Small intestine (tissue), 7 donors: ENCODE results near the gene PHKA2. TPM values are rescaled to one million over a fixed set of nuclear protein-coding genes. Genes with fewer than 3 reads are reported as not detected.
"Not testable (repeated sequence)": the region's sequence is repeated elsewhere in the genome, so short reads cannot be mapped to it uniquely, and the experiment has no call there.

Source experiments
- DNase-seq, 2 donors: peaks; one replicate each; pipeline versions ENCODE4 v3.0.0 to v3.0.0-alpha.2; 2013
- FAIRE-seq: peaks from 2 replicates; lab custom pipeline; 2012; peaks lifted over from hg19 to GRCh38; lab: Jason Lieb, UNC
- H3K27ac ChIP-seq, 3 donors: one replicate each; pipeline ENCODE4 v1.5.1; 2013; ENCODE audit warnings: low read length in 2 of 3, mild to moderate bottlenecking in 2 of 3, control low read depth in 1 of 3, inconsistent platforms in 1 of 3, low read depth in 1 of 3, moderate library complexity in 1 of 3
- H3K27me3 ChIP-seq, 3 donors: one replicate each; pipeline ENCODE4 v1.6.1; 2013; ENCODE audit warnings: low read length in 3 of 3, inconsistent platforms in 1 of 3; ENCODE audit not compliant: control insufficient read depth in 3 of 3, insufficient read depth in 3 of 3
- H3K36me3 ChIP-seq, 3 donors: one replicate each; pipeline ENCODE4 v1.6.1; 2013; ENCODE audit warnings: low read length in 3 of 3, inconsistent platforms in 1 of 3, low read depth in 1 of 3, mild to moderate bottlenecking in 1 of 3, moderate library complexity in 1 of 3; ENCODE audit not compliant: control insufficient read depth in 3 of 3, insufficient read depth in 2 of 3
- H3K4me1 ChIP-seq, 3 donors: one replicate each; pipeline ENCODE4 v1.6.1; 2013; ENCODE audit warnings: low read length in 2 of 3, inconsistent platforms in 1 of 3, low read depth in 1 of 3, mild to moderate bottlenecking in 1 of 3, moderate library complexity in 1 of 3; ENCODE audit not compliant: control insufficient read depth in 3 of 3, insufficient read depth in 2 of 3
- H3K4me3 ChIP-seq, 3 donors: one replicate each; pipeline ENCODE4 v1.5.1; 2013; ENCODE audit warnings: low read length in 3 of 3, control low read depth in 1 of 3, inconsistent platforms in 1 of 3, low read depth in 1 of 3, mild to moderate bottlenecking in 1 of 3, moderate library complexity in 1 of 3
- H3K9me3 ChIP-seq, 2 donors: one replicate each; pipeline ENCODE4 v1.6.1; 2013; ENCODE audit warnings: low read depth in 1 of 2, low read length in 1 of 2; ENCODE audit not compliant: control insufficient read depth in 2 of 2, insufficient read depth in 1 of 2
- WGBS, 3 donors: extraction: QIAGEN DNeasy Blood & Tissue Kit; methylation state at CpG; one replicate each; pipeline ENCODE4 v1.1.7; 2013; 5-methylcytosine and 5-hydroxymethylcytosine counted together
- polyA plus RNA-seq, 4 donors: library from polyadenylated mRNA; stranded (reverse) in 3 of 4; unstranded in 1 of 4; fragments of 200-250 nt in 3 of 4; fragments of 120-200 nt in 1 of 4; gene quantifications; one replicate each; pipeline versions ENCODE4 v1.2.1 to v1.2.3, GENCODE V29; 2013
- donor health status: healthy with polysubstance abuse.
- donor health status: control.
- donor health status: control.
- donor health status: Bipolar disorder and iron deficiency.
- donor health status: healthy.

The PHKA2 gene
- polyA plus RNA-seq, 4 donors, result 16.8 to 55.6 (median 21.4) TPM

DNA sequence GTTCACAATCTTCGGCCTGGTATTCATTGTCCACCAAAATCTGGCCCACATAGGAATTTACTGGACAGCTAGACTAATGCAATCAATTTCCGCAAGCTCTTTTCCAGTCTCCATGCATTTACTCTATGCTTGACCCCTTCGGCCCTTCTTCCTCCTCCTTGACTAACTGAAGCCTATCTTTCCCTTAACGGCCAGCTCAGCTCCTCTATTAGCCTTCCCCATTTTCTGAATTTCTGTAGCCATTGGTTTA, 1.2 kb upstream of the PHKA2 start:
- WGBS, 3 donors, result 7 to 38% (median 20%) methylated on average over 4 of the region's 4 CpGs
- Histone ChIP-seq H3K36me3 (no peaks in the 10 kb centered on the region), H3K27ac (peak overlapping the region; percentile 16 to 96 (median 93)), H3K4me3 (peak overlapping the region in 2 of 3 donors; percentile 77 to 84), H3K27me3 (no peaks in the 10 kb centered on the region), H3K4me1 (peaks cover 0 to 8% (median 0%) of the 10 kb centered on the region in 3 donors), H3K9me3 (no peaks in the 10 kb centered on the region)
- DNase-seq, result no peak
- FAIRE-seq, result no peak

DNA sequence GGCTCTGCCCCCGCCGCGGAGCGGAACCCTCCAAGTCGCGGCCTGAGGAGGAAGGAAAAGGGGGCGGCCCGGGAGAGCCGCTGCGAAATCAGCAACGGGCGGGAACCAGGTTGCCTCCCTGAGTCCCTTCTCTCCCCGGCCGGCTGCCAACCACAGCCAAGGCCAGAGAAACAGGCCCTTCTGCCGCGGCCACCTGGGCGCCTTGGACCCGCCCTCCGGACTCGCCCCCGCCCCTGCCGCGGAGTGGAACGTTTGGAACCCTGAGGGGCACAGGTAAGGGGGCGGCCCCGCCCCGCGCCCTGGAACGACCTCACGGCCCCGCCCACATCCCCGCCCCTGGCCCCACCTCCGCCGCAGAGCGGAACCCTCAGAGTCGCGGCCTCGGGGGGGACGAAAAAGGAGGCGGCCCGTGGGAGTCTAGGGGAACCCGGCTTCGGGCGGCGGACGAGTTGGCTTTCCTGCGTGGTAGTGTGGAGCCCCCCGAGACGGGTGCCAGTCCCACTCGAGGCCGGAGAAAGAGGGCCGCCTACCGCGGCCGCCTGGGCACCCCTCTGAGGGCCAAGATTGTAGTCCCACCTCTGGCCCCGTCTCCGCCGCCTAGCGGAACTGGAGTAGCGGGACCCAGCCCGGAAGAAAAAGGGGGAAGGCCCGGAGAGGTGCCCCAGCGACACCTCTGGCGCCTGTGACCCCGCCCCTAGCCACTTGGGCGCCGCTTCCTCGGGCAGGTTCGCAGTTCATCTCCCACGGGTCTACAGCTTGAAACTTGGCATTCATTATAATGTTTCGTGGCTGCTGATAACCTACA, 669 bp upstream of the PHKA2 start:
- Histone ChIP-seq H3K4me1 (peaks cover 0 to 8% (median 0%) of the 10 kb centered on the region in 3 donors), H3K9me3 (no peaks in the 10 kb centered on the region), H3K27ac (peak overlapping the region; percentile 84 to 96 (median 93)), H3K27me3 (no peaks in the 10 kb centered on the region), H3K36me3 (no peaks in the 10 kb centered on the region), H3K4me3 (peak overlapping the region; percentile 49 to 84 (median 77))
- 1 to 33% (median 22%) methylated on average over 15 to 71 of the region's 71 CpGs for WGBS, 3 donors
- FAIRE-seq (no peak), DNase-seq (peak; percentile 84 to 88)

DNA sequence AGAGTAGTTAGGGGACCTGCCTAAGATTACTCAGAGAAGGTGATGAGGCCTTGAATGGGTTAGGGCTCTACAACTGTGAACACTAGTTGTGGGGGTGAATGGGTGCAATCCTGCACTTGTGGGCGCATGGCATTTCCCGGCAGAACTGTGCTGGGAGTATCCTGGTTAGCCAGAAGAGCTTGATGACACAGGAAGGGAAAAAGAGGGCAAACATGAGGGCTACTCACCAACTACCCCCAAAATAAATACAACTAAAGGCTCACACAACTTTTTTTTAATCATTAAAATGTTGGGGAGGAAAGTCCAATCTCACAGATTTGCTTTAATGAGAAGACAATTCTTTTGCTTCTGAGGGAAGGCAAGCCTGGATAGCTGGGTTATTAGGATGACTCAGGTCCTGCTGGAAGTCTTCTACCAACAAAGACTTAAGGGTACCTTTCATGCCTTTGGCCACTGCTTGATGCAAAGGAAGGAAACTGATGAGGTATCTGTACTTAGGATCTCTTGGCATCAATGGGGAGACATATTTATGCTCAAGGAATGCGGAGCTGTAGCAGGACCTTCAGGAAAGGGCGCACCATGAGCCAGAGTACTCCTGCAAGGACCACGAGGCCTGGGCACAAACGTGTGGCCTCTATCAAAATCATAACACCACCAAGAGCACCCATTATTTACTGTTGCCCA, 2.6 kb downstream of the PHKA2 start:
- Histone ChIP-seq H3K36me3 (no peaks in the 10 kb centered on the region), H3K4me3 (no peak overlapping the region), H3K27me3 (no peaks in the 10 kb centered on the region), H3K4me1 (peaks cover 0 to 8% (median 0%) of the 10 kb centered on the region in 3 donors), H3K9me3 (no peaks in the 10 kb centered on the region), H3K27ac (peak overlapping the region in 1 of 3 donors; percentile 66)
- 45 to 72% (median 63%) methylated on average over 6 of the region's 6 CpGs for WGBS, 3 donors
- peak; percentile 3 to 16 for DNase-seq
- no peak for FAIRE-seq

DNA sequence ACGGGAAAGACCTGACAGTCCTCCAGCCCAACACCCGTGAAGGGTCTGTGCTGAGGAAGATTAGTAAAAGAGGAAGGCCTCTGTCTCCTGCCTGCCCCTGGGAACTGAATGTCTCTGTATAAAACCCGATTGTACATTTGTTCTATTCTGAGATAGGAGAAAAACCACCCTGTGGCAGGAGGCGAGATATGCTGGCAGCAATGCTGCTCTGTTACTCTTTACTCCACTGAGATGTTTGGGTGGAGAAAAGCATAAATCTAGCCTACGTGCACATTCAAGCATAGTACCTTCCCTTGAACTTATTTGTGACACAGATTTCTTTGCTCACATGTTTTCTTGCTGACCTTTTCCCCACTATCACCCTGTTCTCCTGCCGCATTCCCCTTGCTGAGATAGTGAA, 3.7 kb downstream of the PHKA2 start:
- peak; percentile 4 to 20 for DNase-seq
- not testable (repeated sequence) for H3K4me1 ChIP-seq, H3K36me3 ChIP-seq, H3K27me3 ChIP-seq, H3K4me3 ChIP-seq, FAIRE-seq, H3K9me3 ChIP-seq
- H3K27ac ChIP-seq, result peak overlapping the region in 1 of 3 donors; percentile 66
- 17 to 63% (median 39%) methylated on average over 6 of the region's 6 CpGs for WGBS, 3 donors

DNA sequence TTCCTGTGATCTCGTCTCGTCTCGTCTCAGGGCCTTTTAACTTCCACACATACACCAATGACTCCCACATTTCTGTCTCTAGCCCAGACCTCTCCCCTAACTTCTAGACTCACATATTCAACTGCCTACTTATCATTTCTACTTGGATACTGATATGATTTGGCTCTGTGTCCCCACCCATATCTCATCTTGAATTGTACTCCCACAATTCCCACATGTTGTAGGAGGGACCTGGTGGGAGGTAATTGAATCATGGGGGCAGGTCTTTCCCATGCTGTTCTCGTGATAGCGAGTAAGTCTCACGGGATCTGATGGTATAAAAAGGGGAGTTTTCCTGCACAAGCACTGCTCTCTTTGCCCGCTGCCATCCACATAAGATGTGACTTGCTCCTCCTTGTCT, 8.9 kb downstream of the PHKA2 start:
- Histone ChIP-seq H3K9me3 (no peaks in the 10 kb centered on the region), H3K4me1 (peaks cover 0 to 7% (median 0%) of the 10 kb centered on the region in 3 donors), H3K36me3 (peaks cover 0 to under 1% (median 0%) of the 10 kb centered on the region in 3 donors), H3K27me3 (no peaks in the 10 kb centered on the region), H3K4me3 (no peak overlapping the region), H3K27ac (no peak overlapping the region)
- DNase-seq (no peak), FAIRE-seq (no peak)
- whole genome bisulfite sequencing, 3 donors, result 88 to 99% (median 95%) methylated on average over 7 of the region's 7 CpGs

DNA sequence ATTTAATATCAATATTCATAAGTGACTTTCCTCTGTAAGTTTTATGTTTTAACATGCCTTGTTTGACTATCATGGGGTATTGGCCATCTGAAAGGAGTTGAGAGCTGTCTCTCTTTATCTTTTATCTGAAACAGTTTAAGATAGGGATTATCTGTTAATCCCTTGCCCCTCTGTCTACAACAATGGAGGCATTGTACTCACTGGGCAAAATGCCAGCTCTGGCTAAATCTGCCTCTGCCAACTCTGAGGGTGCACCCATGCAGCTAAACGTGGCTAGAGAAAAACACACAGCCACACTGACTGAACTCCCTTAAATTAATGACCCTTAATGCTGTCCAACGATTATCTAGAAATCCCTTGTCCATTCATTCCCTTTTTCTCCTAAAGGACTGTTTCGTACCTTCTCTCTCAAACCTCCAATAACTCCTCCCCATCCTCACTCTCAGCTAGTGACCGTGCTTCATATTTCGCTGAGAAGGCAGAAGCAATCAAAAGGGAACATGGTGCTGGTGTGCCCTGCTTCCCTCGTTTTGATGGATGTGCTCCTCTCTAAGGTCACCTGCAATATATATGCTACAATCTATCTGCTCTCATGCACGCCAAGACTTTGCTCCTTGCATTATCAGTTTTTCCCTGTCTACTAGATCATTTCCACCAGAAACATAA, 10.3 kb downstream of the PHKA2 start:
- no peak overlapping the region for H3K27ac ChIP-seq
- WGBS, 3 donors, result 16 to 62% (median 52%) methylated on average over 7 of the region's 7 CpGs
- FAIRE-seq (no peak), DNase-seq (peak; percentile 3 to 17)
- no peak overlapping the region for H3K4me3 ChIP-seq
- H3K4me1 ChIP-seq, result peaks cover 0 to 7% (median 0%) of the 10 kb centered on the region in 3 donors
- H3K9me3 ChIP-seq, result no peaks in the 10 kb centered on the region
- H3K36me3 ChIP-seq, result peaks cover 0 to 3% (median 0%) of the 10 kb centered on the region in 3 donors
- no peaks in the 10 kb centered on the region for H3K27me3 ChIP-seq

DNA sequence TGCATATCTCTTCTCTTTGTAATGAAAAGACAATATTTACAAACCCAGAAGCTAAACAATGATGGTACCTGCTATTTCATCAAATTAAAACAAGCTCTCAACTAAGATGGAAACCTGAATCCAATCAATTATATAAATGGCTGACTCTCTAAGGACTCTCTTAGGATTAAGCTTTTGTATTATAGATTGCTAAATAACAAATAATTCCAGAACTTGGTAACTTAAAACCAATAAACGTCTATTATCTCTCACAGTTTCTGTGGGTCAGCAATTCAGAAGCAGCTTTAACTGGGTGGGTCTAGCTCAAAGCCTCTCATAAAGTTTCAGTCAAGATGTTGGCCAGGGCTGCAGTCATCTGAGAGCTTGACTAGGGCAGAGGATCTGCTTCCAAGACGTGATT, 12.4 kb downstream of the PHKA2 start:
- WGBS, 3 donors, result 24 to 46% (median 36%) methylated on average over 2 of the region's 2 CpGs
- Histone ChIP-seq H3K4me3 (no peak overlapping the region), H3K4me1 (peaks cover 0 to 7% (median 0%) of the 10 kb centered on the region in 3 donors), H3K27ac (peak overlapping the region in 1 of 3 donors; percentile 31), H3K36me3 (peaks cover 0 to 5% (median 0%) of the 10 kb centered on the region in 3 donors), H3K27me3 (no peaks in the 10 kb centered on the region), H3K9me3 (no peaks in the 10 kb centered on the region)
- FAIRE-seq (no peak), DNase-seq (no peak)

DNA sequence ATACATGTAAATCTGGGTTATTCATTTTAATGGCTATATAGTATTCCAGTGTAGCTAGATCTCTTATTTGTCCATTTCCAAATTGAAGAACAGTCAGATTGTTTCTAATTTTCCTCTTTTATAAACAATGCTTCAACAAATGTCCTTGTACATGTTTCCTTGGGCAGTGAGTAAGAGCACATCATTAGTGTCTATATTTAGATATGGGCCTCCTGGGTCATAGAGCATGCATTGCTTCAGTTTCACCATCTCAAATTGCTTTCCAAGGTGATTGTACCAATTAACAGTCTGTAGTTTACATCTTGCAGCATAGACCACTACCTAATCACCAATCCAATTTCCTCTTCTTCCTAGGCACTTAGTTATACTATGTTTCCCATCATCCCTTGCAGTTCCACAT, 13.4 kb downstream of the PHKA2 start:
- peaks cover 0 to 7% (median 0%) of the 10 kb centered on the region in 3 donors for H3K4me1 ChIP-seq
- DNase-seq (no peak), FAIRE-seq (no peak)
- H3K36me3 ChIP-seq, result peaks cover 0 to 5% (median 0%) of the 10 kb centered on the region in 3 donors
- peak overlapping the region in 1 of 3 donors; percentile 31 for H3K27ac ChIP-seq
- H3K27me3 ChIP-seq, result no peaks in the 10 kb centered on the region
- no peaks in the 10 kb centered on the region for H3K9me3 ChIP-seq
- H3K4me3 ChIP-seq, result no peak overlapping the region
